Placental pericyte (primary cell): ENCODE results near the gene SPDYC. TPM values are rescaled to one million over a fixed set of nuclear protein-coding genes. Genes with fewer than 3 reads are reported as not detected.
A peak's percentile ranks its signal among the peaks of the same experiment; 100 is the strongest.

Experiments used
- small RNA-seq: library from RNA; depleted of rRNA; stranded (forward); fragments of <200 nt; gene quantifications from one replicate; pipeline ENCODE3, GENCODE V24; 2012; ENCODE audit warnings: low replicate concordance
- total RNA-seq: library from RNA; depleted of rRNA; stranded (reverse); fragments of >200 nt; gene quantifications from 2 replicates; pipeline ENCODE4 v1.2.3, GENCODE V29; 2012

The SPDYC gene, protein sequence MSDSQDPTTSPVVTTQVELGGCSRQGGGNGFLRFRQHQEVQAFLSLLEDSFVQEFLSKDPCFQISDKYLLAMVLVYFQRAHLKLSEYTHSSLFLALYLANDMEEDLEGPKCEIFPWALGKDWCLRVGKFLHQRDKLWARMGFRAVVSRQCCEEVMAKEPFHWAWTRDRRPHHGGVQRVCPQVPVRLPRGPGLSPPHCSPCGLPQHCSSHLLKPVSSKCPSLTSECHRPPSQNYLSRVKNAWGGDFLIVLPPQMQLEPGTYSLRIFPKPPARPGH
- not detected in 2 replicates for total RNA-seq

DNA sequence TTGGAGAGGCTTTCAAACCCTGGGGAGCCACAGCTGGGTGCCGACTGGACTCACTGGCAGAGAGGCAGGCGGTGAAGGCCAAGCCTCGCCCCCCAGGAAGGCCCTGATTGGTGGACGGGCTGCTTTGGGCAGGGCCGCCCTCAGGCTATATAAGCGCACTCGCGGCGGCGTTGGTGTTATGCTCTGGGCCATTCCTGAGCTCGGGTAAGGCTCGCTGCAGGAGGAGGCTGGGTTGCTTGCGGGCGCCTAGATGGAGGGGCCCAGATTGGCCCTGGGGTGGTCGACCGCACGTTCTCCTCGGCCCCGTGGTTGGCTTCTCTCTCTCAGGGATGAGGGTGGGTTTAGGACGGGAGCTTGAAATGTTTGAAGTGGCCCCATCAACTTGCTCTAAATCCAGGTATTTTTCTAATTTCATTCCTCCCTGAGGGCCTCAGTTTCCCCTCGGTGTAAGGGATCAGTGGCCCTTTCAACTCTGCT, at the start of gene SPDYC:
SPDYC (plus strand) TSS at position 176 of the 477 bp plus-strand sequence. CDS start 1,125 bp downstream, outside the sequence.

DNA sequence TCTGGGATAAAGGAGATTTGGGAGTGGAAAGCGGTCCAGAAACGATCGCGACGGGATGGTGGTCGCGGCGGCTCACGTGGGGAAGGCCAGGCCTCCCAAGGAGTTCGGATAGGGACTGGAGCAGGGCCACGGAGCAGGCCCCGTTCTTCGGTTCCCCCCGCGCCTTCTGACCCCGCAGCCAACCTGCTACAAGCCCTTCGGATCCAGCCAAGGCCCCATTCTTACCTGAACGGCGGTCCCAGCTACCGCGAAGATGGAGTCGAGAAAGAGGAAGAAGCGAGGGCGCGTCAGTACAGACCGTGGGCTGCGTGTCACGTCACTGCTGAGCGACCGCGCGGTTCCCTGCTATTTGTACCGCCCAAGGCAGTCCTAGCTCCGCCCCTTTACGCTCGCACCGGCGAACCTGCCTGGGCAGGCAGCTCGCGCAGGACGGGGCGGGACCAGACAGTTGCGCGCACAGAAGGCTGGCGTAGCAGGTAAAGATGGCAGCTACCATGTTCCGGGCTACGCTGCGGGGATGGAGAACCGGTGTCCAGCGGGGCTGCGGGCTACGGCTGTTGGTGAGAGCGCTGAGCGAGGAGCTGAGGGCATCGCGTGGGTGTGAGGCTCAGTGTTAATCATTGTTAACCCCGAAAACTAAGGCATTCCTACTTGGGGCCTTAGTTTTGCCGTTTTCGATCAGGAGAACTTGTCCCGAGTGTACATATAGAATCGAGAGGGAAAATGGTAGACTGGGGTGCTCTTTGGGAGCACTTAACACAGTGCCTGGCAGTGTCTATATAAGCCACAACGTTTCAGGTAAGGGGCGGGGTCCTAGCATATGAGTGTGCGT, 48.0 kb upstream of the SPDYC start, which contains the start of the genes FAU and MRPL49:
FAU (minus strand) TSS at position 270 of the 832 bp plus-strand sequence. CDS start 321 bp downstream, outside the sequence.
MRPL49 (plus strand) TSS at position 457 of the 832 bp plus-strand sequence; CDS start at position 483, 26 bp downstream.

DNA sequence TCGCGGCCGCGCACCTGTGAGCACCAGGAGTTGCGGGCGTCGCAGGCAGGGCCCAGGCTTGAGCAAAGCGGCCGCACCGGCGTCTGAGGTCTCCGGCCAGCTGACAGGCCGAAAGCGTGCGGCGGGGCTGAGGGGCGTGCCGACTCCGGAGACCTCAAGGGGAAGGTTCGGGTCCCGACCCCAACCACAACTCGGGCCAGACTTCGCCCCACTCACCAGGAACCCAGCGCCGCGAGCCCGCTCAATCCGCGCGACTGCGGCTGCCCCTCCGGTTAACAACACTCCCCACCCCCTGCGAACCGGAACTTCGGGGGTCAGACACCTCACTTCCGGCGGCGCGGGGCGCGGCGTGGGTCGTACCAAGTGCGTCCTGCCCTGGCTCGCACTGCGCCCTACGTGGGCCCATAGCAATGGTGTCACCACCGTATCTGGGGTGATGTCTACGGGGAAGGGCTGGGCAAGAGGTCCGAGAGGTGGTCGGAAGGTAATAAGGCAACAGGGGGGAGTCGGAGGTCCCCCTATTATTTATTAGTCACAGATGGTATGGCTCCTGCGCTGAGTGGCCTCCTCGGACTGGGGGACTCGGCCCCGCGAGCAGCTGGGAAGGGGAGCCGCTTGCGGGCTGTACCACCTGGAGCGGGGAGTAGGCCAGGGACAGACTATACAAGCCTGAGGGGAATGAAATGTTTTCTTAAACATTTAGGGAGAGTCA, 35.6 kb upstream of the SPDYC start, which contains the start of gene SYVN1:
SYVN1 (minus strand) TSS at position 280 of the 712 bp plus-strand sequence. CDS start 918 bp downstream, outside the sequence.

GRCh38 chr11:65181569-65182257, 11.7 kb downstream of the SPDYC start, which contains the start of gene CAPN1:
Gene CAPN1 (plus strand): TSS chr11:65181928. CDS start chr11:65182702, 774 bp downstream.

Small RNA genes lying within 50 kb of the gene (small RNA-seq; reads per million reads assigned to genes)
- not detected for gene HIGD1AP10
- not detected for gene PDCL2P2
- 23.1 reads per million, percentile 97 among the genes with 10 or more reads in this experiment for gene RNU2-23P

Other genes with a start within 250 kb of the SPDYC start
- 11.6 and 19.0 TPM in 2 replicates for gene PPP2R5B, start 245.5 kb upstream of the SPDYC start, total RNA-seq
- not detected in 2 replicates for gene GPHA2, start 234.3 kb upstream of the SPDYC start, total RNA-seq
- not detected in 2 replicates for gene MAJIN, start 198.1 kb upstream of the SPDYC start, total RNA-seq
- 1.8 and 2.6 TPM in 2 replicates for gene BATF2, start 173.3 kb upstream of the SPDYC start, total RNA-seq
- gene ARL2, start 156.1 kb upstream of the SPDYC start, total RNA-seq = 61.0 and 80.1 TPM in 2 replicates
- 13.8 and 18.3 TPM in 2 replicates for gene SNX15, start 142.8 kb upstream of the SPDYC start, total RNA-seq
- gene SAC3D1, start 129.0 kb upstream of the SPDYC start, total RNA-seq = 6.3 and 19.3 TPM in 2 replicates
- gene NAALADL1, start 111.7 kb upstream of the SPDYC start, total RNA-seq = 6.8 and 11.0 TPM in 2 replicates
- 1.1 and 32.4 TPM in 2 replicates for gene CDCA5, start 86.2 kb upstream of the SPDYC start, total RNA-seq
- 46.5 and 68.5 TPM in 2 replicates for gene ZFPL1, start 86.0 kb upstream of the SPDYC start, total RNA-seq
- gene VPS51, start 74.0 kb upstream of the SPDYC start, total RNA-seq = 186 and 248 TPM in 2 replicates
- 13.3 and 65.0 TPM in 2 replicates for gene TM7SF2, start 58.4 kb upstream of the SPDYC start, total RNA-seq
- gene ZNHIT2, start 52.5 kb upstream of the SPDYC start, total RNA-seq = 15.8 and 22.5 TPM in 2 replicates
- 107 and 347 TPM in 2 replicates for gene FAU, start 48.1 kb upstream of the SPDYC start, total RNA-seq
- 53.4 and 89.2 TPM in 2 replicates for gene MRPL49, start 47.9 kb upstream of the SPDYC start, total RNA-seq
- 31.1 and 197 TPM in 2 replicates for gene SYVN1, start 35.7 kb upstream of the SPDYC start, total RNA-seq
- 184 and 242 TPM in 2 replicates for gene CAPN1, start 11.7 kb downstream of the SPDYC start, total RNA-seq
- gene POLA2, start 91.7 kb downstream of the SPDYC start, total RNA-seq = 2.6 and 28.2 TPM in 2 replicates
- 48.4 and 56.9 TPM in 2 replicates for gene CDC42EP2, start 144.6 kb downstream of the SPDYC start, total RNA-seq
- gene DPF2, start 163.6 kb downstream of the SPDYC start, total RNA-seq = 49.8 and 57.8 TPM in 2 replicates
- 0.22 TPM in 1 of 2 replicates, not detected in the other for gene TIGD3, start 184.5 kb downstream of the SPDYC start, total RNA-seq
- 1.1 and 2.0 TPM in 2 replicates for gene SLC25A45, start 212.4 kb downstream of the SPDYC start, total RNA-seq
- 51.4 and 72.6 TPM in 2 replicates for gene FRMD8, start 216.4 kb downstream of the SPDYC start, total RNA-seq